Transverse colon (tissue), 3 donors: Measurements from ENCODE around the gene KIF2A.

Experiments used
- CTCF ChIP-seq, 5 experiments: fragments of 200-600 bp in 3 of 5; fragments of 450-650 bp in 2 of 5; sonication (generic) in 3 of 5; IDR thresholded peaks; 1 replicate in 2 of 5; 2 replicates in 3 of 5; pipeline ENCODE4 v1.5.1; 2016 to 2017; ENCODE audit warnings: antibody characterized with exemption in 5 of 5, inconsistent platforms in 3 of 5, mild to moderate bottlenecking in 2 of 5, moderate library complexity in 1 of 5
- EP300 ChIP-seq: sonication (generic); formaldehyde crosslinking; IDR thresholded peaks from one replicate; pipeline ENCODE4 v1.6.1; 2017; ENCODE audit warnings: antibody characterized with exemption, low read depth
- POLR2A ChIP-seq: fragments of 450-650 bp; IDR thresholded peaks from one replicate; pipeline ENCODE4 v1.6.1; 2016; ENCODE audit warnings: antibody characterized with exemption, mild to moderate bottlenecking, moderate library complexity

GRCh38 chr5:62317810-62318209 lies 11.8 kb downstream of the KIF2A start:
- TF ChIP-seq POLR2A = no peak
- no peak for TF ChIP-seq CTCF (IDR thresholded peaks at IDR 0.05)
- no peak for TF ChIP-seq EP300
